SH-SY5Y (cell line): ENCODE results near the gene FAM89B.

Experiments used
- GATA2 ChIP-seq: IDR thresholded peaks from 2 replicates; pipeline ENCODE4 v1.6.1; 2011; ENCODE audit warnings: mild to moderate bottlenecking, low read depth, low read length
- GATA3 ChIP-seq: IDR thresholded peaks from 2 replicates; pipeline ENCODE4 v1.6.1; 2011; ENCODE audit warnings: low read depth, mild to moderate bottlenecking, low read length, moderate library complexity

- TF ChIP-seq GATA2 (no peak), GATA3 (no peak)
Observed at GRCh38 chr11:65536412-65537295, 35.7 kb upstream of the FAM89B start.
